K562 (cell line): Measurements from ENCODE around the gene TRIM14. TPM values are rescaled to one million over a fixed set of nuclear protein-coding genes. Genes with fewer than 3 reads are reported as not detected.

Source experiments
- ATAC-seq: fragments of 200-7000 bp; cut with Tn5 transposase; 3 replicates; pipeline ENCODE4 v1.9.1; 2020; ENCODE audit warnings: moderate library complexity
- BruUV-seq: library from RNA; stranded (reverse); fragments of 400-500 nt; replicated peaks from 2 replicates; lab custom pipeline; 2021; lab: Mats Ljungman, UMichigan
- CTCF ChIA-PET: fragments of 300-600 bp; formaldehyde crosslinking; extraction: SDS; loops from one replicate; lab custom pipeline; 2021; ENCODE audit warnings: low intra/inter-chr PET ratio; lab: Yijun Ruan, JAX
- POLR2A ChIA-PET: fragments of 300-600, 350-650 bp; sonication (Branson Sonifier 250); formaldehyde crosslinking; extraction: SDS; loops from one replicate; lab custom pipeline; 2021; ENCODE audit warnings: antibody characterized with exemption, inconsistent platforms; lab: Yijun Ruan, JAX
- DNase-seq, 4 experiments: peaks; one replicate each; pipeline versions ENCODE4 v3.0.0 to v3.0.0-alpha.2; 2011 to 2018; ENCODE audit warnings: low spot score in 3 of 4, mixed read lengths in 3 of 4; ENCODE audit errors: extremely low read depth in 1 of 4
- FAIRE-seq: peaks from 2 replicates; lab custom pipeline; 2011; peaks lifted over from hg19 to GRCh38; lab: Jason Lieb, UNC
- H2AFZ ChIP-seq: 2 replicates; pipeline ENCODE4 v1.6.0; 2011; ENCODE audit warnings: low read depth, low read length, control low read depth, inconsistent platforms
- H3K27ac ChIP-seq: fragments of 200-600 bp; 3 replicates; pipeline ENCODE4 v1.8.0; 2011; ENCODE audit warnings: low read depth, mild to moderate bottlenecking, control low read depth, inconsistent platforms, low read length, moderate library complexity, mixed read lengths; ENCODE audit errors: extremely low read depth
- H3K27me3 ChIP-seq, 2 experiments: fragments of 300-600 bp in 1 of 2; 2 replicates in 1 of 2; 3 replicates in 1 of 2; pipeline versions ENCODE4 v1.6.0 to v1.8.0; 2011; ENCODE audit warnings: inconsistent platforms in 2 of 2, low read length in 2 of 2, mild to moderate bottlenecking in 1 of 2, mixed read lengths in 1 of 2, moderate library complexity in 1 of 2; ENCODE audit not compliant: control insufficient read depth in 2 of 2, insufficient read depth in 2 of 2
- H3K36me3 ChIP-seq: fragments of 300-600 bp; 3 replicates; pipeline ENCODE4 v1.8.0; 2011; ENCODE audit warnings: mild to moderate bottlenecking, low read length, inconsistent platforms; ENCODE audit not compliant: control insufficient read depth, insufficient read depth
- H3K4me1 ChIP-seq, 2 experiments: fragments of 200-600 bp in 1 of 2; replicated peaks in 1 of 2; 2 replicates in 1 of 2; 3 replicates in 1 of 2; pipeline versions ENCODE4 v1.5.1 to v1.8.0; 2011; ENCODE audit warnings: inconsistent platforms in 2 of 2, low read length in 2 of 2, mild to moderate bottlenecking in 1 of 2, mixed read lengths in 1 of 2, moderate library complexity in 1 of 2; ENCODE audit not compliant: control insufficient read depth in 2 of 2, insufficient read depth in 2 of 2
- H3K4me2 ChIP-seq: 2 replicates; pipeline ENCODE4 v1.6.1; 2011; ENCODE audit warnings: low read length, control low read depth, inconsistent platforms, mixed read lengths; ENCODE audit not compliant: insufficient read depth
- H3K4me3 ChIP-seq: fragments of 200-600 bp; sonication (generic), shearing (Covaris generic); 2 replicates; pipeline ENCODE4 v1.5.1; 2016; ENCODE audit warnings: control low read depth, inconsistent platforms
- H3K79me2 ChIP-seq: fragments of 200-600 bp; 3 replicates; pipeline ENCODE4 v1.8.0; 2011; ENCODE audit warnings: low read length, inconsistent platforms; ENCODE audit not compliant: control insufficient read depth, insufficient read depth
- H3K9ac ChIP-seq, 2 experiments: 2 replicates each; pipeline versions ENCODE4 v1.6.0 to v1.6.1; 2011; ENCODE audit warnings: low read depth in 2 of 2, low read length in 2 of 2, control low read depth in 1 of 2, inconsistent platforms in 1 of 2, mild to moderate bottlenecking in 1 of 2, mixed read lengths in 1 of 2; ENCODE audit not compliant: insufficient read depth in 1 of 2
- H3K9me1 ChIP-seq: one replicate; pipeline ENCODE4 v1.6.0; 2011; ENCODE audit warnings: inconsistent platforms, mild to moderate bottlenecking, low read length, moderate library complexity; ENCODE audit not compliant: control insufficient read depth, insufficient read depth
- H3K9me3 ChIP-seq: replicated peaks from 2 replicates; pipeline ENCODE4 v1.5.1; 2011; ENCODE audit warnings: low read depth, low read length, inconsistent platforms; ENCODE audit not compliant: control insufficient read depth, insufficient read depth
- H4K20me1 ChIP-seq: replicated peaks from 2 replicates; pipeline ENCODE4 v1.6.1; 2011; ENCODE audit warnings: low read length, inconsistent platforms, mixed read lengths; ENCODE audit not compliant: control insufficient read depth, insufficient read depth
- ARHGAP35 ChIP-seq: fragments of 450-650 bp; IDR thresholded peaks from 2 replicates; pipeline ENCODE4 v1.6.1; 2018; ENCODE audit not compliant: partially characterized antibody
- ARID4B ChIP-seq: sonication (generic); formaldehyde crosslinking; IDR thresholded peaks from 2 replicates; pipeline ENCODE4 v1.8.0; 2022; ENCODE audit warnings: mild to moderate bottlenecking, missing genetic modification reagents
- E2F3 ChIP-seq: fragments of 250-450 bp; sonication (Bioruptor Pico); IDR thresholded peaks from 2 replicates; pipeline ENCODE4 v1.4.0; 2020; ENCODE audit warnings: mild to moderate bottlenecking
- E2F4 ChIP-seq: sonication (generic); formaldehyde crosslinking; IDR thresholded peaks from 2 replicates; pipeline ENCODE4 v1.8.0; 2022; ENCODE audit warnings: mild to moderate bottlenecking, low read depth, missing genetic modification reagents
- GABPB1 ChIP-seq: sonication (generic); formaldehyde crosslinking; IDR thresholded peaks from 2 replicates; pipeline ENCODE4 v1.8.0; 2022; ENCODE audit warnings: mild to moderate bottlenecking, missing genetic modification reagents
- NFIX ChIP-seq: fragments of 250-450 bp; sonication (Bioruptor Pico); IDR thresholded peaks from 2 replicates; pipeline ENCODE4 v1.4.0; 2020; ENCODE audit warnings: low read depth, mild to moderate bottlenecking, moderate library complexity
- RBM25 ChIP-seq: fragments of 200-400 bp; formaldehyde crosslinking; IDR thresholded peaks from 2 replicates; pipeline ENCODE4 v1.6.1; 2018; ENCODE audit warnings: low read length, low read depth, moderate library complexity; ENCODE audit not compliant: severe bottlenecking
- ZNF41 ChIP-seq: fragments of 250-450 bp; sonication (Bioruptor Pico); conservative IDR thresholded peaks from 2 replicates; pipeline ENCODE4 v1.4.0; 2020; ENCODE audit warnings: mild to moderate bottlenecking
- ZNF561 ChIP-seq: fragments of 450-650 bp; formaldehyde crosslinking; conservative IDR thresholded peaks from 2 replicates; pipeline ENCODE4 v1.4.0; 2020; ENCODE audit warnings: mild to moderate bottlenecking, moderate library complexity
- ZNF668 ChIP-seq: fragments of 250-450 bp; sonication (Bioruptor Pico); IDR thresholded peaks from 2 replicates; pipeline ENCODE4 v1.8.0; 2022; ENCODE audit warnings: mild to moderate bottlenecking, inconsistent platforms
- WGBS: fragments of 100-300 bp; shearing (Covaris generic); methylation state at CpG from one replicate; pipeline ENCODE4 v1.1.6; 2016; ENCODE audit warnings: low coverage, mixed read lengths; ENCODE audit not compliant: insufficient coverage; ENCODE audit errors: missing lambda C conversion rate; 5-methylcytosine and 5-hydroxymethylcytosine counted together
- in situ Hi-C: fragments of 300-500 bp; cut with MboI; formaldehyde crosslinking; loops from 4 replicates; pipeline ENCODE4 v1.15.0; 2018; ENCODE audit warnings: inconsistent platforms, mixed read lengths
- intact Hi-C: fragments of 100-400 bp; cut with micrococcal nuclease; formaldehyde crosslinking; loops from 2 replicates; pipeline ENCODE4 v1.14.2; 2022
- polyA plus RNA-seq, 8 experiments: library from polyadenylated mRNA; depleted of rRNA in 4 of 8; stranded (reverse) in 5 of 8; unstranded in 3 of 8; fragments of >200 nt; fragmentation: Nextera tagmentation in 2 of 8; fragmentation: Illumina TruSeq in 1 of 8; extraction: Ambion mirVana in 2 of 8; extraction: Trizol in 1 of 8; gene quantifications; 2 replicates each; pipeline versions ENCODE4 v1.2.1 to v1.2.3, GENCODE V29; 2011 to 2014; ENCODE audit warnings: inconsistent platforms in 1 of 8, missing spikeins in 1 of 8
- total RNA-seq, 7 experiments: library from RNA; depleted of rRNA in 6 of 7; stranded (reverse); fragments of >200 nt in 6 of 7; fragmentation: Illumina TruSeq in 2 of 7; extraction: Trizol in 2 of 7; gene quantifications; 2 replicates each; pipeline versions ENCODE4 v1.2.1 to v1.2.3, GENCODE V29; 2011 to 2021; ENCODE audit warnings: low replicate concordance in 1 of 7
- TF ChIP-seq, protein P1 (sequence below), 2 experiments: IDR thresholded peaks; 2 replicates each; pipeline ENCODE4 v1.6.1; 2012; ENCODE audit warnings: improper control_type of control experiment in 2 of 2, low read depth in 2 of 2, low read length in 2 of 2, borderline replicate concordance in 1 of 2

The TRIM14 gene
- total and polyA plus RNA-seq, 9 of the 15 experiments (the other 6 are each of a cell fraction or from before 2014, with no cell fraction given): 7.6 to 41.0 (median 17.9) TPM

DNA sequence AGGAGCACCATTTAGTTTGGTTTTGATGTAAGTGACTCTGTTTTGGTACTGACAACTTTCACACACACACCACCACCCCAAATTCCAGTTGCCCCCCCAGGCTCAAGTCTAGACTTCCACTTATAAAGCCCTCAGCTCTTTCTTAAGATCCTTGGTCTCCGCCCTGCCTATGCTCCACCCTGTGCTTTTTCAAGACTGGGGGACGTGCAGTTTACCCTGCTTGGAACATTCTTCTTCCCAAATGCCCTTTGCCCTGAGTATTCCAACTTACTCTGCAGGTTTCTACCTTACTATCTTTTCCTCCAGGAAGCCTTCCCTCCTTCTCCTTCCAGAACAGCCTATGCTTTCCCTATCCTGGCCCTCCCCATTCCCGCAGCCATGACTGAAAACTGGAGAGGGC lies 1.5 kb upstream of the TRIM14 start:
- 58% methylated on average over 3 of the region's 3 CpGs for WGBS
- Histone ChIP-seq H3K9me3 (no peaks in the 10 kb centered on the region), H3K79me2 (peaks cover 27% of the 10 kb centered on the region), H3K27me3 (no peaks in the 10 kb centered on the region), H3K4me1 (peaks cover 14 to 22% of the 10 kb centered on the region in 2 experiments; a peak in 4 of 5 replicates), H3K9me1 (no peaks in the 10 kb centered on the region), H4K20me1 (no peaks in the 10 kb centered on the region), H3K4me2 (no peak overlapping the region), H2AFZ (peak overlapping the region; percentile 48), H3K4me3 (no peak overlapping the region), H3K36me3 (peaks cover 28% of the 10 kb centered on the region; the same call in 2 of the 3 replicates), H3K9ac (peak overlapping the region in 1 of 2 experiments; percentile 20; a peak in 1 of 4 replicates), H3K27ac (no peak overlapping the region)
- POLR2A ChIA-PET: interaction anchor here (1.2 kb wide), 2 partner anchors 10 to 36 kb away, joined by 3 to 4 read pairs; no protein-coding TSS in a partner anchor
- DNase-seq: no peak
- no TSS peak for BruUV-seq
- intact Hi-C loops (no loop called here), in situ Hi-C loops (no loop called here)
- no peak for ATAC-seq
- FAIRE-seq: no peak
- CTCF ChIA-PET: interaction anchor here (1.4 kb wide), 1 partner anchor 144 kb away, joined by 4 read pairs; no protein-coding TSS in a partner anchor
- TF ChIP-seq NFIX (no peak), ZNF41 (CRISPR knock-in tag) (no peak), RBM25 (no peak), ZNF561 (CRISPR knock-in tag) (no peak), GABPB1 (CRISPR knock-in tag) (no peak), ZNF668 (no peak), ARID4B (CRISPR knock-in tag) (no peak), E2F4 (CRISPR knock-in tag) (no peak), E2F3 (no peak), ARHGAP35 (no peak)
- TF ChIP-seq, protein P1, sequence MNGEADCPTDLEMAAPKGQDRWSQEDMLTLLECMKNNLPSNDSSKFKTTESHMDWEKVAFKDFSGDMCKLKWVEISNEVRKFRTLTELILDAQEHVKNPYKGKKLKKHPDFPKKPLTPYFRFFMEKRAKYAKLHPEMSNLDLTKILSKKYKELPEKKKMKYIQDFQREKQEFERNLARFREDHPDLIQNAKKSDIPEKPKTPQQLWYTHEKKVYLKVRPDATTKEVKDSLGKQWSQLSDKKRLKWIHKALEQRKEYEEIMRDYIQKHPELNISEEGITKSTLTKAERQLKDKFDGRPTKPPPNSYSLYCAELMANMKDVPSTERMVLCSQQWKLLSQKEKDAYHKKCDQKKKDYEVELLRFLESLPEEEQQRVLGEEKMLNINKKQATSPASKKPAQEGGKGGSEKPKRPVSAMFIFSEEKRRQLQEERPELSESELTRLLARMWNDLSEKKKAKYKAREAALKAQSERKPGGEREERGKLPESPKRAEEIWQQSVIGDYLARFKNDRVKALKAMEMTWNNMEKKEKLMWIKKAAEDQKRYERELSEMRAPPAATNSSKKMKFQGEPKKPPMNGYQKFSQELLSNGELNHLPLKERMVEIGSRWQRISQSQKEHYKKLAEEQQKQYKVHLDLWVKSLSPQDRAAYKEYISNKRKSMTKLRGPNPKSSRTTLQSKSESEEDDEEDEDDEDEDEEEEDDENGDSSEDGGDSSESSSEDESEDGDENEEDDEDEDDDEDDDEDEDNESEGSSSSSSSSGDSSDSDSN (IDR thresholded peaks at IDR 0.05; ENCODE audit: borderline replicate concordance in 1 of 2, low read depth in 2 of 2, low read length in 2 of 2): no peak
